Aorta (tissue), 5 donors: Measurements from ENCODE around the gene DNAJC17. TPM values are rescaled to one million over a fixed set of nuclear protein-coding genes. Genes with fewer than 3 reads are reported as not detected.

Source experiments
- ATAC-seq: fragments of 200-7000 bp; cut with Tn5 transposase; one replicate; pipeline ENCODE4 v1.9.1; 2022; ENCODE audit warnings: moderate library complexity; ENCODE audit not compliant: low FRiP score
- DNase-seq, 2 donors: peaks; one replicate each; pipeline ENCODE4 v3.0.0-alpha.2; 2020
- H3K27ac ChIP-seq, 2 donors: one replicate each; pipeline ENCODE4 v1.5.1; 2013; ENCODE audit warnings: low read length in 2 of 2, mild to moderate bottlenecking in 2 of 2, moderate library complexity in 2 of 2, control low read depth in 1 of 2, inconsistent platforms in 1 of 2, low read depth in 1 of 2
- H3K27me3 ChIP-seq, 2 donors: one replicate each; pipeline ENCODE4 v1.6.1; 2013; ENCODE audit warnings: control low read depth in 1 of 2, low read length in 1 of 2, mild to moderate bottlenecking in 1 of 2, moderate library complexity in 1 of 2; ENCODE audit not compliant: insufficient read depth in 2 of 2, control insufficient read depth in 1 of 2
- H3K36me3 ChIP-seq, 2 donors: one replicate each; pipeline ENCODE4 v1.6.1; 2013; ENCODE audit warnings: control low read depth in 1 of 2, low read length in 1 of 2, mild to moderate bottlenecking in 1 of 2; ENCODE audit not compliant: insufficient read depth in 2 of 2, control insufficient read depth in 1 of 2
- H3K4me1 ChIP-seq, 2 donors: one replicate each; pipeline ENCODE4 v1.6.1; 2013; ENCODE audit warnings: low read length in 2 of 2, control low read depth in 1 of 2, mild to moderate bottlenecking in 1 of 2, moderate library complexity in 1 of 2; ENCODE audit not compliant: insufficient read depth in 2 of 2, control insufficient read depth in 1 of 2
- H3K4me3 ChIP-seq, 2 donors: one replicate each; pipeline ENCODE4 v1.5.1; 2013; ENCODE audit warnings: low read length in 2 of 2, control low read depth in 1 of 2, mild to moderate bottlenecking in 1 of 2
- H3K9me3 ChIP-seq: one replicate; pipeline ENCODE4 v1.6.1; 2013; ENCODE audit warnings: mild to moderate bottlenecking, low read length; ENCODE audit not compliant: control insufficient read depth
- WGBS, 2 donors: extraction: QIAGEN DNeasy Blood & Tissue Kit; methylation state at CpG; one replicate each; pipeline ENCODE4 v1.1.7; 2013; 5-methylcytosine and 5-hydroxymethylcytosine counted together
- intact Hi-C, 2 donors: fragments of 100-400 bp; cut with DNase I; formaldehyde crosslinking; loops; one replicate each; pipeline versions ENCODE4 v1.14.2 to v1.15.0; 2022
- long read RNA-seq, 2 donors: library from polyadenylated mRNA; unstranded; transcript quantifications; one replicate each; pipeline ENCODE4 v2.0.0, GENCODE V29; 2020 to 2021
- polyA plus RNA-seq, 2 donors: library from polyadenylated mRNA; stranded (reverse); fragments of 200-250 nt; gene quantifications; one replicate each; pipeline ENCODE4 v1.2.3, GENCODE V29; 2013
- total RNA-seq, 2 donors: library from RNA; stranded (reverse); fragmentation: NEBNext Ultra II Directional; extraction: Animal tissue kit (Norgen Biotek cat#: 25700); gene quantifications; one replicate each; pipeline ENCODE4 v1.2.1, GENCODE V29; 2021
- donor health status: healthy with polysubstance abuse.
- donor health status: Bipolar disorder and iron deficiency.
- donor health status: DM: no; HTN: no; CAD: no.
- donor health status: DM: no; HTN: no; CAD: no.
- donor health status: DM: yes; HTN: yes; CAD: no.

DNAJC17 gene
- total RNA-seq (10 to 100 TPM; 29.4 to 34.7 TPM), polyA plus RNA-seq (10 to 100 TPM; 20.5 to 75.9 TPM)
- long read RNA-seq, donor 1, transcript DNAJC17-201 (11 exons, 3,731 nt): major isoform, 10 of 43 reads
- long read RNA-seq, donor 1, partial matches to known transcripts: 12 of 43 reads
- long read RNA-seq, donor 1, other reads (novel, unspliced or antisense): 19 of 43 reads
- long read RNA-seq, donor 2, partial matches to known transcripts: 1 of 10 reads
- long read RNA-seq, donor 2, other reads (novel, unspliced or antisense): 9 of 10 reads

GRCh38 chr15:40807028-40807887 lies at the start of gene DNAJC17, which contains the start of gene ZFYVE19:
TSS of gene DNAJC17 (minus strand) at chr15:40807473. CDS start at chr15:40807446, 27 bp downstream.
TSS of gene ZFYVE19 (plus strand) at chr15:40807089. CDS start at chr15:40807590, 501 bp downstream.
- Histone ChIP-seq H3K36me3 (no peaks in the 10 kb centered on the region), H3K4me3 (peak within 1 kb of the TSS; percentile 87 to 99), H3K27me3 (no peaks in the 10 kb centered on the region), H3K27ac (peak within 1 kb of the TSS; percentile 81 to 84), H3K4me1 (no peaks in the 10 kb centered on the region), H3K9me3 (no peaks in the 10 kb centered on the region)
- peak; percentile 98 to 99 for DNase-seq
- intact Hi-C loops: loop anchor here (5.0 kb wide), 1 partner anchor 45 kb away; the partner anchor contains the start of gene GCHFR (in 2 of the 2)
- 0% methylated on average over 63 to 64 of the region's 64 CpGs for WGBS, 2 donors
- ATAC-seq: peak; percentile 99

- 73 to 80% methylated on average over 8 of the region's 8 CpGs for WGBS, 2 donors
- DNase-seq: peak; percentile 26 to 59
- Histone ChIP-seq H3K4me1 (no peaks in the 10 kb centered on the region), H3K36me3 (no peaks in the 10 kb centered on the region), H3K27ac (no peak overlapping the region), H3K4me3 (no peak overlapping the region), H3K9me3 (no peaks in the 10 kb centered on the region), H3K27me3 (no peaks in the 10 kb centered on the region)
- no peak for ATAC-seq
- intact Hi-C loops: loop anchor here (2.0 to 10.0 kb wide), 2 partner anchors 36 to 328 kb away; no protein-coding TSS in a partner anchor
Measured at GRCh38 chr15:40856746-40857145, 49.5 kb upstream of the DNAJC17 start.

DNA sequence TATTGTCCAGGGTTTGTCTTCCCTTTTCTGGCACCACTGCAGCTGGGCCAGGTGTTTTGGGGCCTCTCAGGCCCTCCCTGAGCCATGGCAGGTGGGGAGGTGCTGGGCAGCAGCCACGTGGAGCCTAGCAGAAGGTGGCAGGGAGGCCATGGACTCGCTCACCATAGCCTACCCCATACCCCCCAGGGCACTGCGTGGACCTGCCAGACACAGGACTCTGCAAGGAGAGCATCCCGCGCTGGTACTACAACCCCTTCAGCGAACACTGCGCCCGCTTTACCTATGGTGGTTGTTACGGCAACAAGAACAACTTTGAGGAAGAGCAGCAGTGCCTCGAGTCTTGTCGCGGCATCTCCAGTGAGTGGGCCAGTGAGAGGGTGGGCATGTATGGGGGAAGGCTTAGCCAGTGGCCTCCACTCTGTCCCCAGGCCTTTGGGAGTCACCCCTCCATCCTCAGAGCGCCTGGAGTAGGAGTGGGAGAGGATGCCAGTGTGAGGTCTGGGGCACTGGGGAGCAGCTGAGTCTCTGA lies 48.5 kb upstream of the DNAJC17 start:
- ATAC-seq (no peak), DNase-seq (peak; percentile 27 to 46)
- Histone ChIP-seq H3K4me1 (no peaks in the 10 kb centered on the region), H3K9me3 (no peaks in the 10 kb centered on the region), H3K27ac (no peak overlapping the region), H3K36me3 (no peaks in the 10 kb centered on the region), H3K4me3 (no peak overlapping the region), H3K27me3 (no peaks in the 10 kb centered on the region)
- 86 to 87% methylated on average over 13 of the region's 13 CpGs for WGBS, 2 donors
- intact Hi-C loops: loop anchor here (2.0 to 10.0 kb wide), 2 partner anchors 37 to 329 kb away; no protein-coding TSS in a partner anchor

DNA sequence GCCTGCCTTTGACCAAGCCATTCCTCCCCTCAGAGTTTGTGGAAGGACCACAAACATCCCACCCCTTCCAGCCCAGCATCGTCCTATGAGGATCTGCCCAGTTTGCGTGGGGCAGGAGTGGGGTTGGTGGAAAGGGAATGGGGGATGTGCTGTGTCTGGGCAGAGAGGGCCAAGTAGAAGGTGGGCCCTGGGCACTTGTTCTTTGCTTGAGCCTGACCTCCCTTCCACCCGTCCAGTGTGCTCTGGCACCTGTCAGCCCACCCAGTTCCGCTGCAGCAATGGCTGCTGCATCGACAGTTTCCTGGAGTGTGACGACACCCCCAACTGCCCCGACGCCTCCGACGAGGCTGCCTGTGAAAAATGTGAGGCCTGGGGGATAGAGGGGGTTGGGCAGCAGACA lies 46.9 kb upstream of the DNAJC17 start:
- DNase-seq (peak; percentile 33 to 62), ATAC-seq (no peak)
- H3K4me3 ChIP-seq: no peak overlapping the region
- WGBS, 2 donors: 67 to 69% methylated on average over 10 of the region's 10 CpGs
- H3K27me3 ChIP-seq: no peaks in the 10 kb centered on the region
- no peaks in the 10 kb centered on the region for H3K4me1 ChIP-seq
- no peaks in the 10 kb centered on the region for H3K9me3 ChIP-seq
- intact Hi-C loops: loop anchor here (10.0 kb wide), 1 partner anchor 331 kb away; no protein-coding TSS in a partner anchor
- no peaks in the 10 kb centered on the region for H3K36me3 ChIP-seq
- no peak overlapping the region for H3K27ac ChIP-seq

DNA sequence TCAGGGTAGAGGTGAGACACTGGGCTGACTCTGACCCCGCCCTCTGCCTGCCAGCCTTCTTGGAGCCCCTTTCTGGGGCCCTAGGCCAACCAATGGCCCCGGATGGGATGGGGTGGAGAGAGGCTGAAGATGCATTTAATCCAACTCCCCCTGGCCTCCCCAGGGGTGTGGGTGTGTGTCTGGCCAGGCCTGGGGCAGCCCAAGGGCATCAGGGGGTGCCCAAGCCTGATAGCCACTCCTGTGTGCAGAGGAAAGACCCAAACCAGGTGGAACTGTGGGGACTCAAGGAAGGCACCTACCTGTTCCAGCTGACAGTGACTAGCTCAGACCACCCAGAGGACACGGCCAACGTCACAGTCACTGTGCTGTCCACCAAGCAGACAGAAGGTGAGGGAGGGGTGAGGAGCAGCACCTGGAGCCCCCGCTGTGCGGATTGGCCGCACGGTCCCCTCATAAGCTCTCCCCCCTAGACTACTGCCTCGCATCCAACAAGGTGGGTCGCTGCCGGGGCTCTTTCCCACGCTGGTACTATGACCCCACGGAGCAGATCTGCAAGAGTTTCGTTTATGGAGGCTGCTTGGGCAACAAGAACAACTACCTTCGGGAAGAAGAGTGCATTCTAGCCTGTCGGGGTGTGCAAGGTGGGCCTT lies 46.1 kb upstream of the DNAJC17 start:
- no peaks in the 10 kb centered on the region for H3K27me3 ChIP-seq
- no peak overlapping the region for H3K27ac ChIP-seq
- H3K4me3 ChIP-seq: no peak overlapping the region
- H3K36me3 ChIP-seq: no peaks in the 10 kb centered on the region
- no peaks in the 10 kb centered on the region for H3K4me1 ChIP-seq
- H3K9me3 ChIP-seq: no peaks in the 10 kb centered on the region
- DNase-seq (peak; percentile 31 to 55), ATAC-seq (no peak)
- intact Hi-C loops: loop anchor here (10.0 kb wide), 1 partner anchor 331 kb away; no protein-coding TSS in a partner anchor
- 90 to 91% methylated on average over 16 of the region's 16 CpGs for WGBS, 2 donors

DNA sequence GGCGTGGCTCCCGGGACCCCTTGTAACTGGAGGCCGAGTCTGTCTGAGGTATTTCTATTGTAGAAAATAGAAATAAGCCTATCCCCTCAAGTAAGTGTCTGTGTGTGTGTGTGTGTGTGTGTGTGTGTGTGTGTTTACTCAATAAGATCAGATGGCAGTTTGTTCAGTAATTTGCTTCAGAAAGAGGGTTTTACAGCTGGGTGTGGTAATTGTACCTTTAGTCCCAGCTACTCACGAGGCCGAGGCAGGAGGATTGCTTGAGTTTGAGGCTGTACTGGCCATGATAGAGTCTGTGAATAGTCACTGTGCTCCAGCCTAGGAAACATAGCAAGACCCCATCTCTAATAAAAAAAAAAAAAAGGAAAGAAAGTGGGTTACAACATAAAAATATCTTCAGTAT lies 45.3 kb upstream of the DNAJC17 start:
- no peaks in the 10 kb centered on the region for H3K9me3 ChIP-seq
- no peaks in the 10 kb centered on the region for H3K36me3 ChIP-seq
- no peak overlapping the region for H3K27ac ChIP-seq
- ATAC-seq: no peak
- intact Hi-C loops: loop anchor here (10.0 kb wide), 1 partner anchor 332 kb away; no protein-coding TSS in a partner anchor
- H3K27me3 ChIP-seq: no peaks in the 10 kb centered on the region
- 96 to 97% methylated on average over 5 of the region's 5 CpGs for WGBS, 2 donors
- H3K4me3 ChIP-seq: no peak overlapping the region
- peak; percentile 2 to 4 for DNase-seq
- no peaks in the 10 kb centered on the region for H3K4me1 ChIP-seq

GRCh38 chr15:40850576-40851112 lies 43.4 kb upstream of the DNAJC17 start:
- DNase-seq: peak; percentile 14 to 42
- no peaks in the 10 kb centered on the region for H3K36me3 ChIP-seq
- H3K9me3 ChIP-seq: no peaks in the 10 kb centered on the region
- no peak for ATAC-seq
- no peak overlapping the region for H3K27ac ChIP-seq
- H3K4me1 ChIP-seq: no peaks in the 10 kb centered on the region
- H3K4me3 ChIP-seq: no peak overlapping the region
- intact Hi-C loops: loop anchor here (10.0 kb wide), 1 partner anchor 334 kb away; no protein-coding TSS in a partner anchor
- 89% methylated on average over 8 of the region's 8 CpGs for WGBS, 2 donors
- H3K27me3 ChIP-seq: no peaks in the 10 kb centered on the region
